ENCODE results near the gene FAM219A. TPM values are rescaled to one million over a fixed set of nuclear protein-coding genes. Genes with fewer than 3 reads are reported as not detected.
A peak's percentile ranks its signal among the peaks of the same experiment; 100 is the strongest.

The FAM219A gene
- total RNA-seq, 1 experiment from 2014 or later, result 14.7 TPM

- ChIA-PET POLR2A (no interaction called here), CTCF (no interaction called here)
- H3K9me3 Mint-ChIP-seq (ENCODE audit: unreplicated experiment), result no peaks in the 10 kb centered on the region
- DNase-seq, result peak in 1 of 2 experiments; percentile 53
- H3K27me3 Mint-ChIP-seq (ENCODE audit: insufficient read depth, unreplicated experiment), result no peaks in the 10 kb centered on the region
- H3K4me1 Mint-ChIP-seq (ENCODE audit: low read depth, unreplicated experiment), result peaks cover 17% of the 10 kb centered on the region
- H3K36me3 ChIP-seq (ENCODE audit: control insufficient read depth, insufficient read depth, low read length), result peaks cover 13% of the 10 kb centered on the region
- TF ChIP-seq CTCF (IDR thresholded peaks at IDR 0.05; ENCODE audit: insufficient read depth in 1 of 2, low read depth in 1 of 2, low read length in 1 of 2, severe bottlenecking in 1 of 2, unreplicated experiment in 1 of 2), result no peak
- peak overlapping the region; percentile 60 for H3K27ac Mint-ChIP-seq (ENCODE audit: unreplicated experiment)
- intact Hi-C loops (cut with micrococcal nuclease; ENCODE audit: unreplicated experiment), result no loop called here
- H3K27me3 ChIP-seq (replicated peaks; ENCODE audit: control insufficient read depth, insufficient read depth, low read length), result no peaks in the 10 kb centered on the region
- H3K4me3 Mint-ChIP-seq (ENCODE audit: unreplicated experiment), result peak overlapping the region; percentile 16
- peaks cover 6% of the 10 kb centered on the region; the same call in 1 of the 2 replicates for H3K9me3 ChIP-seq
- BruUV-seq (replicated peaks), result no TSS peak
- H3K4me3 ChIP-seq (ENCODE audit: low read depth, low read length), result no peak overlapping the region
- peaks cover 18% of the 10 kb centered on the region for H3K4me1 ChIP-seq
- H3K36me3 Mint-ChIP-seq (ENCODE audit: insufficient read depth, unreplicated experiment), result peaks cover 66% of the 10 kb centered on the region
Observed at GRCh38 chr9:34372467-34373011, 85.8 kb downstream of the FAM219A start.

- intact Hi-C loops (cut with micrococcal nuclease; ENCODE audit: unreplicated experiment), result no loop called here
- Histone ChIP-seq H3K36me3 (ENCODE audit: control insufficient read depth, insufficient read depth, low read length) (peaks cover 13% of the 10 kb centered on the region), H3K4me1 (peaks cover 18% of the 10 kb centered on the region), H3K4me3 (ENCODE audit: low read depth, low read length) (no peak overlapping the region), H3K9me3 (peaks cover 9% of the 10 kb centered on the region; the same call in 1 of the 2 replicates), H3K27me3 (replicated peaks; ENCODE audit: control insufficient read depth, insufficient read depth, low read length) (no peaks in the 10 kb centered on the region)
- Mint-ChIP-seq H3K27me3 (ENCODE audit: insufficient read depth, unreplicated experiment) (no peaks in the 10 kb centered on the region), H3K9me3 (ENCODE audit: unreplicated experiment) (no peaks in the 10 kb centered on the region), H3K36me3 (ENCODE audit: insufficient read depth, unreplicated experiment) (peaks cover 70% of the 10 kb centered on the region), H3K4me3 (ENCODE audit: unreplicated experiment) (no peak overlapping the region), H3K4me1 (ENCODE audit: low read depth, unreplicated experiment) (peaks cover 17% of the 10 kb centered on the region), H3K27ac (ENCODE audit: unreplicated experiment) (no peak overlapping the region)
- DNase-seq, result no peak
- ChIA-PET CTCF (no interaction called here), POLR2A (no interaction called here)
- BruUV-seq (replicated peaks), result no TSS peak
- no peak for TF ChIP-seq CTCF (IDR thresholded peaks at IDR 0.05; ENCODE audit: insufficient read depth in 1 of 2, low read depth in 1 of 2, low read length in 1 of 2, severe bottlenecking in 1 of 2, unreplicated experiment in 1 of 2)
Observed at GRCh38 chr9:34371886-34372466, 86.4 kb downstream of the FAM219A start.

GRCh38 chr9:34370970-34371880 is 87.1 kb downstream of the FAM219A start:
- H3K4me3 Mint-ChIP-seq (ENCODE audit: unreplicated experiment), result no peak overlapping the region
- H3K27ac Mint-ChIP-seq (ENCODE audit: unreplicated experiment), result no peak overlapping the region
- peaks cover 5% of the 10 kb centered on the region for H3K9me3 Mint-ChIP-seq (ENCODE audit: unreplicated experiment)
- no peaks in the 10 kb centered on the region for H3K27me3 ChIP-seq (replicated peaks; ENCODE audit: control insufficient read depth, insufficient read depth, low read length)
- H3K4me3 ChIP-seq (ENCODE audit: low read depth, low read length), result no peak overlapping the region
- H3K36me3 Mint-ChIP-seq (ENCODE audit: insufficient read depth, unreplicated experiment), result peaks cover 70% of the 10 kb centered on the region
- TF ChIP-seq CTCF (IDR thresholded peaks at IDR 0.05; ENCODE audit: insufficient read depth in 1 of 2, low read depth in 1 of 2, low read length in 1 of 2, severe bottlenecking in 1 of 2, unreplicated experiment in 1 of 2), result no peak
- no peaks in the 10 kb centered on the region for H3K27me3 Mint-ChIP-seq (ENCODE audit: insufficient read depth, unreplicated experiment)
- peaks cover 17% of the 10 kb centered on the region for H3K4me1 Mint-ChIP-seq (ENCODE audit: low read depth, unreplicated experiment)
- ChIA-PET CTCF (no interaction called here), POLR2A (no interaction called here)
- BruUV-seq (replicated peaks), result no TSS peak
- H3K36me3 ChIP-seq (ENCODE audit: control insufficient read depth, insufficient read depth, low read length), result peaks cover 13% of the 10 kb centered on the region
- no peak for DNase-seq
- H3K9me3 ChIP-seq, result peaks cover 9% of the 10 kb centered on the region; the same call in 1 of the 2 replicates
- H3K4me1 ChIP-seq, result peaks cover 18% of the 10 kb centered on the region
- intact Hi-C loops (cut with micrococcal nuclease; ENCODE audit: unreplicated experiment), result no loop called here

Data from Caco-2 (cell line).